HG03025 (cell line): ENCODE data around the gene UBE3D.
"Not testable (repeated sequence)": the region's sequence is repeated elsewhere in the genome, so short reads cannot be mapped to it uniquely, and the experiment has no call there.

Source experiments
- ATAC-seq: cut with Tn5 transposase; IDR thresholded peaks from one replicate; pipeline ENCODE4 v1.9.1; 2021; ENCODE audit warnings: mild to moderate bottlenecking, moderate library complexity; ENCODE audit not compliant: unreplicated experiment, low FRiP score

The UBE3D gene

DNA sequence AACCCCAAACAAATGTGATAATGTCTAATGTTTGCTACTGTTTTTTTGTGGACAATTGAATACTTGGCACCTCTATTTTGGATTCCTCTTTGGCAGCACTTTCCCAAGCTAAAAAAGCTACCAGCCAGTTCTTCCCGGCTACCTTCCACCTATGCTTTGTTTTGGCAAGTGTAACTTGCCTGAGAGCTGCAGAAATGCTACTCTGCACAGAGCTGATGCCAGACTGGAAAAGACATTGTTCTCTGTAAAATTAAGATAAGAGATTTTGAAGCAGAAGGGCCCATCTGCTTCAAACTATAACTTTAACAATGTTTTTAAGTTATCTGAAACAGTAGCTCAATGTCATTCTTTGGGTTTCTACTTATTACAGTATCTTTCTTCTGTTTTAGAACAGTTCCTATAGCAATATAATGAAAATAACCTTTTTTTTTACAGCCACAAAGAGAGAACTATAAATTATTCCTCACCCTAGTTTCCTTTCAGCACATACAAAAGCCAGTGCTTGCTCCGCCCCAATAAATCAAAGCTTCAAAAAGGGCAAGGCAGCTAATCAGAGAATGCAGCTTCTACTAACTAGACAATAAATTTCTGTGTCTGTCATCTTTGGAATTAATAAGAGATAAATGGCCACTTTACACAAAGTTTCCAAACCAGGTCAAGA lies 183.1 kb downstream of the UBE3D start:
- ATAC-seq, result no peak

GRCh38 chr6:82881519-82881918 lies 184.1 kb downstream of the UBE3D start:
- ATAC-seq, result no peak

GRCh38 chr6:82878812-82879211 lies 186.8 kb downstream of the UBE3D start:
- ATAC-seq, result no peak

DNA sequence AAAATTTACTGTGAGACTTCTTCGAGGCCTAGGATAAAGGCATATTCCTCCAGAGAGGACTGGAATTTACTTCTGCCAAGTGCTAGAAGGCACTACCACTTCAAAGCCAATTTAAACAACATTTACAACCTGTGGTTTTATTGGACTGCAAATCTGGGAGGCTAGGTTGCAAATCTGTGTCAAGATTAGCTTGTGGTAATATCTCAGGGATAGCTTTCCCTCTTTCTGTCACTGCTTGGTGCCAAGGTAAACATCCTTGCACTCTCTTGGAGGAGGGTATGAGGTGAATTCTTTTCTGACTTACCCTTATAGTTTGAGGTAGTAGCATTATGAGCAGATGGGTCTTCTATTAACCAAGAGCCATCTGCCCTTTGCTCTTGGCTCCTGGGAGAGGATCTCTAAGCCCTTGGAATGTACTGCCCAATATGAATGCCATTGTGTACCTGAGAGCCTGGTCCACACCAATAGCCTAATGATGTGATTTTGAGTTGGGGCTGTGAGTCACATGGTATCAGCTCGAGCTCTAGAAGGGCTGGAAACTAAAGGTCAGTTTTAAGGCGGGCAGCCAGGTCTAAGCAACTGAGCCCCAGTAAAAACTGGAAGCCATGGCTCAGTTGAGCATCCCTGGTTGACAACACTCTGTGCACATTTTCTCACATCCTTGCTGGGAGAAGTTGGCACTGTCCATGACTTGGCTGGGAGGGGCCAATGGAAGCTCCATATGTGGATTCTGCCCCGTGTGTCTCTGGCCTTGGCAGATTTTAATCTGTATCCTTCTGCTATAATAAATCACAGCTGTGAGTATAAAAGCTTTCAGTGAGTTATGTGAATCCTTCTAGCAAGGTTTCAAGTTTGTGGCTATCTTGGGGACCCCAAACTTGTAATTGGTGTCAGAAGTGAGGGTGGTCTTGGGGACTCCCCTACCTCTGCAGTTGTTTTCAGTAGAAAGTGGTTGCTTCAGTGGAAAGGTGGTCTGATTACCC lies 188.1 kb downstream of the UBE3D start:
- no peak for ATAC-seq

DNA sequence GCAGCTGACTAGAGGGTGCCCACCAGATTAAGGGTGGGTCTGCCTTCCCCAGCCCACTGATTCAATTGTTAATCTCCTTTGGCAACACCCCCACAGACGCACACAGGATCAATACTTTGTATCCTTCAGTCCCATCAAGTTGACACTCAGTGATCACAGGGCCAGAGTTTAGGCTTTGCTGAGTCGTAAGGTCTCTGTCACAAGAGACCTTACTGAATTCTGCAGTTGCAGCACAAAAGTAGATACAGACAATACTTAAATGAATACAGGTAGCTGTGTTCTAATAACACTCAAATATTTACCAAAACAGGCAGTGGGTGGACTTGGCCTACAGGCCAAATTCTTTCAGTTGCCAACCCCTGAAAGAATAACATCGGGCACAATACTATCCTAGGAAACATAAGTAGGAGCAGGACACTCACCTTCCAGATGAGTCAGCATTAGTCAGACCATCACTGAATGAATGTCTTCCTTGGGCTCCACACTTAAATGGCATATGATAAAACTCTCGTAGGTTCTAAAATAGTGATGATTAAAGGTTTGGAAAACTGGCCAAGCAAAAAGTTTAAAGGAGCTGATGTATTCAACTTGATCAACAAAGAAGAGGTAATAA lies 190.0 kb downstream of the UBE3D start:
- no peak for ATAC-seq

- ATAC-seq, result no peak
Observed at GRCh38 chr6:82874867-82875266, 190.8 kb downstream of the UBE3D start.

DNA sequence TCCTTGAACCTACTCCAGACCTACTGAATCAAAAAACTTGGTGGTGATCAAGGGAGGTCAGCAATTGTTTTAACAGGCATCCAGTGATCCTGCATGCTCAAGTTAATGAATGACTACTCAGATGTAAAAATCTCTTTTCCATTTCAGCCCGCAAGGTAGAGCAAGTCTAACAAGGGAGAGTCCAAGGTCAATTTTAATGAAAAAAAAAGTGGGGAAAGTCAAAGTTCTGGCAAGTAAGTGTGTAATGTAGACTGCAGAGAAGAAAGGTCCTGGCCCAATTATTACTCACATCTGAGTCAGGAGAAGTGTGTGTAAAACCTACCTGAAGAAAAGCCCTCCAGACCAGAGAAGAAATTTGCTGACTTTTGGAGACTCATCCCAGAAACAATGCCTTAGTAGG lies 193.5 kb downstream of the UBE3D start:
- no peak for ATAC-seq

DNA sequence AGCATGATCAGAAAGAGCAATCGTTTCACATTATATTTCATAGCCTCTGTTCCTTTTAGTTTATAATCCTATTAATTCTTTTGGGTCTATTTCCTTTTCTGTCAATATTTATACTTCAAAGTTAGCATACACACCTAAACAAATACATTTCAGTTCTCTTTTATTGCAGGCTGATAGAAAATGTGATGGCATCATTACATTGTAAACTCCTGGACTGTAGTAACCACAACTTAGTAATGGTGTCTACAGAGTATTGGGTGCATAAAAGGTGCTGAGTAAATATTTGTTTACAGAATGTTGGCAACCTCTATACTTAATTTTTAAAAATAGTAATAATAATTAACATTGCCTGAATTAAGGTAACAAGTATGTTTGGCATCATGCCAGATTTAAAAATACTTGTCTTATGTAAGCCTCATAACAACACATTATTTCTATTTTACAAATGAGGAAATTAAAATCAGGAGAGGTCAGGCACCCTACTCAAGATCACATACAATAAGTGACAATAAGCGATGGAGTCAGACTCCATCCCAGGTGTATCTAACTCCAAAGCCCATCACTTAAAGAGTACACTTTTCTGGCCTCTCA lies 195.0 kb downstream of the UBE3D start:
- ATAC-seq, result no peak

DNA sequence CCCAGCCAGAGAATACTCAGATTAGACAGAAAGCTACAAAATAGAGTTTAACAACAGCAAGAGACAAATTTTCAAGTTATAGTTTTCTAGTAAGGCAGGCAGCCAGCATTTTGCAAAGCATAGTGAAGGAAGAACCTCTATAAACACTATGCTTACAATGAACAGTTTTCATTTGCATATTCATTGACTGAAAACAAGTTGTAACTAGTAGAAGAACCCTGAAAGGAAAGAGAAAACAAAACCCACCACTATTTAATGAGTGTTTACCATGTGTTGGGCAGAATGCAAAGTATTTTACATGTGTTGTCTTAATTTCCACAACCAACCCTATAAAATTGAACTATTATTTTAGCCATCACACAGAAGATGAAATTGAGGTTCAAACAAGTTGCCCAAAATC lies 196.1 kb downstream of the UBE3D start:
- ATAC-seq, result no peak

DNA sequence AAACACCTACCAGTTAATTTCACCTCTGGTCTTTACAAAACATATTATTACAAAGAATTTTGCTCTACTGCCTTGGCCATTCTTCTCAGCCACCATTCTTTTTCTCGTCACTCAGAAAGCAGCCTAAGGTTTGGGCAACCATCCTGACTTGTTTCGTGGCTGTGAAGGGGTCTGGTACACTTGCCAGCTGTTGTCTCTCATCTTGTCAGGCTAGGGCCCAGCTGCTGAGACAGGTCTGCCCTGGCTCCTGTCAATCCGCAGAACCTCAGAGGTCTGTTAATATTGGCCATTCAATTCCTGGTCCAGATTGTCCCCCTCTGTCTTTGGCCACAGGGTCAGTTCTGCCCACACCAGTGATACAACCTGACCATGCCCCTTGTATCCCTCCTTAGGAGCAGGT lies 197.7 kb downstream of the UBE3D start:
- ATAC-seq, result no peak

- no peak for ATAC-seq
Observed at GRCh38 chr6:82866446-82866845, 199.2 kb downstream of the UBE3D start.

DNA sequence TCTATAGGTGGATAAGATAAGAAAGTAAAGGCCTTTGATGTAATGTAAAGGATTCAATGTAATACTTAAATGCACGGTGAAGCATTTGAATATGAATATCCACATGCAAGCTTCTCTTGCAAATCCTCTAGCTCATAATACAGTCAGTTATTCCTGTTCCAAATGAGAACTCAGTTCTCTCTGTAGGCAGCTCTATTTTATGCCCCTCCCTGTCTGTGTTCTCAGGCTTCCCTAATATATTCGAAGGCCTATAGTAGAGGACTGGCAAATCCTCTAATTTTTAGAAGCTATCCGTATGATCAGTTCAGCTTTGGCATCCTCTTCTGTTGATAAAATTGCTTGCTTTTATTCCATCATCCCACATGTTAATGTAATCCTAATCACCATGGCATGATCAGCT lies 200.2 kb downstream of the UBE3D start:
- no peak for ATAC-seq

DNA sequence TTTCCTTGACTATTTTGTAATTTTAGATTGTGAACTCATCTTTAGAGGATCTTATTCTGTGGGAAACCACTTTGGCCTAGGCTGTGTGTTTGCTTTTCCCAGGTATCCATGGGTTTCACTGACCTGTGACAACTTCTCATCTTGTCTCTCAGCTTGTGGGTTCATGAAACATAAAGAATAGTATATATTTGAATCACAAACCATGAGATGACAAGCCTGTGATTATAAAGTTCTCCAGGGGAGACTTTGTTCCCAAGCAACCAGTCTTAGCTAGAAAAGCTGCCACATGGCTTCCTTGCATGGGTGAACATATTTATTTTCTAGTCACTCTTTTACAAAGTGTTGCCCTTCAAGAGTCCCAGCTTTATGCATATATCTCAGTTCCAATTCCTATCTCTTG lies 201.9 kb downstream of the UBE3D start:
- no peak for ATAC-seq

DNA sequence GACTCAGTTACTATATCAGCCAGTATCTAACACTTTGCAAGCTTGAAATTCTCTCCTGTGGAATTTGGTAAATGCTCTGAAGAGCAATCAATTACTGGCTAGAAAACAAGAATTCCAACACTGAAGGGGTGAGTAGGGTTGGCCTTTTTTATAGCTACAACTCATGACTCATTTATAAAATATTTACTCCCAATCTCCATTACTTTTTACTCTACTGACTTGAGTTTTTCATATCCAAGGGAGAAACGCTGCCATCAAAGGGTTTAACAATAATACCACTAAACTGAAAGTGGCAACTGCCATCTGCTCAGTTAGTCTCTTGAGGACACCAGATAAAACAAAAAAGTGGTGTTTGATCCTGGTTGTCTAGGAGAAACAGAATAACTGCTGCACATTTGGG lies 203.1 kb downstream of the UBE3D start:
- no peak for ATAC-seq

- ATAC-seq, result no peak
Observed at GRCh38 chr6:82861121-82861520, 204.5 kb downstream of the UBE3D start.

DNA sequence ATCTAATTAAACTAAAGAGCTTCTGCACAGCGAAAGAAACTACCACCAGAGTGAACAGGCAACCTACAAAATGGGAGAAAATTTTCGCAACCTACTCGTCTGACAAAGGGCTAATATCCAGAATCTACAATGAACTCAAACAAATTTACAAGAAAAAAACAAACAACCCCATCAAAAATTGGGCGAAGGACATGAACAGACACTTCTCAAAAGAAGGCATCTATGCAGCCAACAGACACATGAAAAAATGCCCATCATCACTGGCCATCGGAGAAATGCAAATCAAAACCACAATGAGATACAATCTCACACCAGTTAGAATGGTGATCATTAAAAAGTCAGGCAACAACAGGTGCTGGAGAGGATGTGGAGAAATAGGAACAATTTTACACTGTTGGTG lies 209.6 kb downstream of the UBE3D start:
- ATAC-seq, result not testable (repeated sequence)

DNA sequence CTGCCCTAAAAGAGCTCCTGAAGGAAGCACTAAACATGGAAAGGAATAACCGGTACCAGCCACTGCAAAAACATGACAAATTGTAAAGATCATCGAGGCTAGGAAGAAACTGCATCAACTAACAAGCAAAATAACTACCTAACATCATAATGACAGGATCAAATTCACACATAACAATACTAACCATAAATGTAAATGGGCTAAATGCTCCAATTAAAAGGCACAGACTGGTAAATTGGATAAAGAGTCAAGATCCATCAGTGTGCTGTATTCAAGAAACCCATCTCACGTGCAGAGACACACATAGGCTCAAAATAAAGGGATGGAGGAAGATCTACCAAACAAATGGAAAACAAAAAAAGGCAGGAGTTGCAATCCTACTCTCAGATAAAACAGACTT lies 212.7 kb downstream of the UBE3D start:
- ATAC-seq, result not testable (repeated sequence)

DNA sequence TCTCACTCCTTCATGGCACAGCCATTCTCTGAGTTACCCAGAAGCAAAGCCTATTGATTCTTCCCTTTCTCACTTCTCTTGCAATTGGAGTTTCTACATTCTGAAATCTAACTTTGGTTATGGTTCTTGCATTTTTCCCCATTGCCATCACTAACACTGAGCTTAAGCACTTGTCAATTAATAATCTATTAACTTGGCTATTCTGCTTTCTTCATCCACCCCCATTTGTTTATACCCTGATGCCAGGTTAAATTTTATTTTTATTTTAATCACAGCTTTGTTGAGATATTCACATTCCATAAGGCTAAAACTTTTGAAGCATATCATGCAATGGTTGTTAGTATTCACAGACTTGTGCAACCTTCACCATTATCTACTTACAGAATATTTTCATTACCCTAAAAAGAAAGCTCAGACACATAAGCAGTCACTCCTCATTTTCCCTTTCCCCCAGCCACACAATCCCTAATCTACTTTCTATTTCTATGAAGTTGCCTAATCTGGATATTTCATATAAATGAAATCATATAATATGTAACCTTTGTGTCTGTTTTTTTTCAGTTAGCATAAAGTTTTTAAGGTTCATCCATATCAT lies 222.3 kb downstream of the UBE3D start:
- ATAC-seq, result no peak

DNA sequence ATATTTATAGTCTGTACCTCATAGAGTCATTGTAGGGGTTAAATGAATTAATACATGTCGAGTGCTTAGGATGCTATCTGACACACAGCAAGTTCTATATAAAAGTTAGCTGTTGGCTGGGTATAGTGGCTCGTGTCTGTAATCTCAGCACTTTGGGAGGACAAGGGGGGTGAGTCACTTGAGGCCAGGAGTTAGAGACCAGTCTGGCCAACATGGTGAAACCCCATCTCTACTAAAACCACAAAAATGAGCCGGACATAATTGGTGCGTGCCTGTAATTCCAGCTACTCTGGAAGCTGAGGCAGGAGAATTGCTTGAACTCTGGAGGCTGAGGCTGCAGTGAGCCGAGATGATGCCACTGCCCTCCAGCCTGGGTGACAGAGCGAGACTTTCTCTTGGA lies 222.9 kb downstream of the UBE3D start:
- ATAC-seq, result no peak
